GM12873 (cell line): ENCODE measurements around the gene TRPV4.

Experiments used
- TF ChIP-seq, protein P1 (sequence below): IDR thresholded peaks from 2 replicates; pipeline ENCODE4 v1.5.1; 2012; ENCODE audit warnings: low read depth, mild to moderate bottlenecking, moderate library complexity, low read length, control low read depth; ENCODE audit not compliant: insufficient read depth; ENCODE audit errors: missing control alignments

Gene TRPV4

GRCh38 chr12:109868182-109869051, 35.2 kb upstream of the TRPV4 start:
- TF ChIP-seq, protein P1, sequence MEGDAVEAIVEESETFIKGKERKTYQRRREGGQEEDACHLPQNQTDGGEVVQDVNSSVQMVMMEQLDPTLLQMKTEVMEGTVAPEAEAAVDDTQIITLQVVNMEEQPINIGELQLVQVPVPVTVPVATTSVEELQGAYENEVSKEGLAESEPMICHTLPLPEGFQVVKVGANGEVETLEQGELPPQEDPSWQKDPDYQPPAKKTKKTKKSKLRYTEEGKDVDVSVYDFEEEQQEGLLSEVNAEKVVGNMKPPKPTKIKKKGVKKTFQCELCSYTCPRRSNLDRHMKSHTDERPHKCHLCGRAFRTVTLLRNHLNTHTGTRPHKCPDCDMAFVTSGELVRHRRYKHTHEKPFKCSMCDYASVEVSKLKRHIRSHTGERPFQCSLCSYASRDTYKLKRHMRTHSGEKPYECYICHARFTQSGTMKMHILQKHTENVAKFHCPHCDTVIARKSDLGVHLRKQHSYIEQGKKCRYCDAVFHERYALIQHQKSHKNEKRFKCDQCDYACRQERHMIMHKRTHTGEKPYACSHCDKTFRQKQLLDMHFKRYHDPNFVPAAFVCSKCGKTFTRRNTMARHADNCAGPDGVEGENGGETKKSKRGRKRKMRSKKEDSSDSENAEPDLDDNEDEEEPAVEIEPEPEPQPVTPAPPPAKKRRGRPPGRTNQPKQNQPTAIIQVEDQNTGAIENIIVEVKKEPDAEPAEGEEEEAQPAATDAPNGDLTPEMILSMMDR = no peak

GRCh38 chr12:109864916-109865315, 31.7 kb upstream of the TRPV4 start:
- TF ChIP-seq, protein P1 = no peak

DNA sequence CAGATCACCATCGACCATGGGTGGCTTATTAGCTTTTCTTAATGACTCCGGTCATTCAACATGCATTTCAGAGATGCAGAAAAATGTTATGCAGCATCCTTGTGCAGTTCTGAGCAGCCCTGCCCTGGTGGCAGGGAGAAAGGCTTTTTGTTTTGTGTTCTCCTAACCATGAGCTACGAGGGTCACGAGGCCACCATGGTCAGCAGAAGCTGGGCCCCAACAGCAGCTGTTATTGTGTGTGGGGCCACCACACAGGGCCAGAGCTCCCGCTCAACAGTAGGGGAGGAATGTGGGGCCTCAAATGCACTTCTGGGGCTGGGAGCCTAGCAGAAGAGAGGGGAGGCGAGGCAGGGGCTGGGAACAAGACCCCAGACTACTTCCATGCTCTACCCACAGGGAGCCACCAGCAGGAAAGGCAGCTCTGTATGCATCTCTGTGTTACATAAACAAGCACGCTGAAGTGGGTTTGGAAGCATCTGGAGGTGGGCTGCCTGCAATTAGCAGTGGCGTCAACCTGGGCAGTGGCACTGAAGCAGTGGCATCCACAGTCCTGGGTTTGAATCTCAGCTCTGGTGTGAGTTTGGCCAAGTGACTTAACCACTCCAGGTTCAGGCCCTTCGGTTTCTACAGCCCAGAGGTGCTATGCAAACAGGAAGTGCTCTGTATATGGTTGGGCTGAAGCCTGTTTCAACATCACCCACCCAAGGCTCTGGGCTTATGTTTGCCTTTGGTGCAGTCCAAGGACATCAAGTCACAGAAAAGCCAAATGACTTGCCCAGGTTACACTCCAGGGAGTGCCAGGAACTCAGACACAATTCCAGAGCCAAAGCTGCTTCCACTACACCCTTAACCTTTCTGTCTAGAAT, 30.9 kb upstream of the TRPV4 start:
- TF ChIP-seq, protein P1 = no peak

DNA sequence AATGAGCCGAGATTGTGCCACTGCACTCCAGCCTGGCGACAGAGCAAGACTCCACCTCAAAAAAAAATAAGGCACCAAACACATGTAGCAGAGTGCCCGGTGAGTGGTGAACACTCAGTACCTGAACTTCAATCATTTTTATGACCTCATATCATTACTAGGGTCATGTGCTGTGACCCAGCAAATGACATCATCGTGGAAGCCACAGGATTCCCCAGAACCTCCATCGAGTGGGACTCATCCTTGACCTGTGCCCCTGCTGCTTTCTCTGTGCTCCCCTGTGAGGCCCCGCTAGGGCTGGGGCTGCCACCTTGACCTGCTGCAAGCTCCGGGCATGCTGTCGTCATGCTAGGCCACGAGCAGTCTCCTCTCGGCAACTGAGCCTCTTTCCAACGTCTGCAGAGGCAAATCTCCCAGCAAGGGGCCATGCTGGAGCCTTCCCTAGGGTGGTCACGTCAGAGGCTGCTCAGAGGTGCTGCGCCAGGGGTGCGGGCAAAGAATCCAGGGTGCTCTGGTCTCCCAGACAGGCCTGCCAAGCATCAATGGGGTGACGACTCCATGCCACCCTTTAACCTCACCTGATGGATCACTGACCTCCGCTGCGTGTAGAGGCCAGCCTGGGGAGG, 28.6 kb upstream of the TRPV4 start:
- TF ChIP-seq, protein P1 = no peak

DNA sequence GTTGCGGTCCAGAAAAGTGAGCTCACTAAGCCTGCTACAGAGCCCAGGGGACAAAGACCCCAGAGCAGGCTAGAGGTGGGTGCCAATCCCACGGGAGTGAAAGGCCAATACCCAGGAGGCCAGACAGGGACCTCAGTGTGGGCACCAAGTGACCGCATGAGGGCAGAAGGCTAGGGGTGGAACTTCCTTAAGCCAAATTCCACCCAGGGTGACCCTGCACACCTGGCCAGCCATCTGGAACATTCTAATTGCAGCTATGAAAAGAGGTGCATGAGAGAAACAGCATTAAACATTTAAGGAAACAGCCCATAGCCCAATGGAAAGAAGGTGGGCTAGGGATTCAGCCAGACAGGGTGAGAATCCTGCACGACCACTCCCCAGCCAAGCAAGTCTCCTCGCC, 27.8 kb upstream of the TRPV4 start:
- TF ChIP-seq, protein P1 = no peak

DNA sequence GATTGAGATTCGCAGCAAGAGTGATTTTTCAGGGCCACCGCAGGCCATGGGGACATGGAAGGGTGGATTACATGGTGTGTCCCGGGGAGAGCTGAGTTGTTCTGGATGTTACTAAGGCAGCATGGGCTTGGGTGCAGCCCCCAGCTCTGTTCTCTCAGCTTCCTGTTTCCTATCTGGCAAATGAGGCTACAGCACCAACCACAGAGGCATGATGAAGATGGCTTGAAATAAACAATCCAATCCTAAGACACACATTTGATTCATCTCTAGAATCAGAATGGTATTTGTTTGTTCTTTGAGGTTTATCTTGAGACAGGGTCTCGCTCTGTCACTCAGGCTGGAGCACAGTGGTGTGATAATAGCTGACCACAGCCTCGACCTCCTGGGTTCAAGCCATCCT, 25.6 kb upstream of the TRPV4 start:
- TF ChIP-seq, protein P1 = no peak

DNA sequence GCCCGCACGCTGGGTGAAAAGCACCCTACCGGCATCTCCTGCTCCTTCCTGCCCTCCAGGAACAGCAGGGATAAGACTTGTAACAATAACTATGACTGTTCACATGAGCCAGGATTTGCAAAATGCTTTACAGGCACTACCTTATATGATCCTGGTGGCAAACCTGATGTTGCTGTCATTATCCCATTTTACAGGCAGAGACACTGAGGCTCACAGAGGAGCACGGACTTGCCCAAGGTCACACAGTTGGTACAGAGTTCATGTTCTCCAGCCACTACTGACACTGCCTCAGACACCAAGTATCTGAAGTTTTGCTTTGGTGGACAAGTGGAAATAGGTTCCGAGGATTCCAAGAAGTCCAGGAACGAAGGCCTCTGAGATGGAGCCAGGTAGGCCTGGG, 24.5 kb upstream of the TRPV4 start:
- TF ChIP-seq, protein P1 = no peak
